ENCODE results near the gene RAD51C.

RAD51C gene

DNA sequence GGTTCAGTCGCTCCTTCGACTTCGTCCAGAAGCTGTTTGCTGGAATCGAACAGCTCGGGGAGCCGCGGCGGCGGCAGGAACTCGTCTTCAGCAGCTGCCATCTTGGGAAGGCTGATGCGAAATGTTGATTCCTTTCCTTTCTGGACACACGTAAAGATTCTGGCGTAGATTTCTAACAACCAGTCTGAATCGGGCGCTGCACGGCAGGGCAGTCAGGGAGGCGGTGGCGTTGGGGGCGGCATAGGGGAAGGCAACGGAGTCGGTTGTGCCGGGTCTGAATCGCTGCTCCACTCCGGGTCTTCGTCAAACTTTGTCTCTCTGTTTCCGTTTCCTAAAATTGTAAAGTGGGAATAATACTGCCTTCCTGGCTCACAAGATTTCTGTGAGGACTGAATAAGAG, 30.9 kb upstream of the RAD51C start:
- TF ChIP-seq, protein P1, sequence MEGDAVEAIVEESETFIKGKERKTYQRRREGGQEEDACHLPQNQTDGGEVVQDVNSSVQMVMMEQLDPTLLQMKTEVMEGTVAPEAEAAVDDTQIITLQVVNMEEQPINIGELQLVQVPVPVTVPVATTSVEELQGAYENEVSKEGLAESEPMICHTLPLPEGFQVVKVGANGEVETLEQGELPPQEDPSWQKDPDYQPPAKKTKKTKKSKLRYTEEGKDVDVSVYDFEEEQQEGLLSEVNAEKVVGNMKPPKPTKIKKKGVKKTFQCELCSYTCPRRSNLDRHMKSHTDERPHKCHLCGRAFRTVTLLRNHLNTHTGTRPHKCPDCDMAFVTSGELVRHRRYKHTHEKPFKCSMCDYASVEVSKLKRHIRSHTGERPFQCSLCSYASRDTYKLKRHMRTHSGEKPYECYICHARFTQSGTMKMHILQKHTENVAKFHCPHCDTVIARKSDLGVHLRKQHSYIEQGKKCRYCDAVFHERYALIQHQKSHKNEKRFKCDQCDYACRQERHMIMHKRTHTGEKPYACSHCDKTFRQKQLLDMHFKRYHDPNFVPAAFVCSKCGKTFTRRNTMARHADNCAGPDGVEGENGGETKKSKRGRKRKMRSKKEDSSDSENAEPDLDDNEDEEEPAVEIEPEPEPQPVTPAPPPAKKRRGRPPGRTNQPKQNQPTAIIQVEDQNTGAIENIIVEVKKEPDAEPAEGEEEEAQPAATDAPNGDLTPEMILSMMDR (IDR thresholded peaks at IDR 0.05; ENCODE audit: low read depth, low read length, missing control alignments) = no peak
- in situ Hi-C loops (cut with HindIII; ENCODE audit: low sequenced_read_pairs) = no loop called here
- H3K4me3 ChIP-seq (ENCODE audit: low read depth, low read length) = no peak overlapping the region
- DNase-seq (ENCODE audit: low read depth) = no peak

DNA sequence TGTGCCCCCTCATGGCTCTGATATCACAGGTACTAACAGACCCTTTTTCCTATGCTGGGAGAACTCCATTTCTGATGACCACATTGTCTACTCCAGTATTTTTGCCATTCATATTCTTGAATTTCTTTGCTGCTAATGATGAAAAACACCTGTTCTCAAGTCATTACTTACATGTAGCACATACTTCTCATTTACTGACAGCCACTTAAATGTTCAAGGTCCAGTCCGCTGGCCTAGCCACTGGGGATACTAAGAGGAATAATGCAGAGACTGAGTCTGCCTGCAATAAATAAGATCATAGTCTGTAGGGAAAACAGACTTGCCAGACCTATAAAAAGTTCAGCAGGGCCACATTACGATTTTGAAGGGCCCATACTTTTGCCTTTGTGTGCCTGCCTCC, 28.1 kb upstream of the RAD51C start:
- DNase-seq (ENCODE audit: low read depth) = no peak
- TF ChIP-seq, protein P1 (IDR thresholded peaks at IDR 0.05; ENCODE audit: low read depth, low read length, missing control alignments) = no peak
- in situ Hi-C loops (cut with HindIII; ENCODE audit: low sequenced_read_pairs) = no loop called here
- H3K4me3 ChIP-seq (ENCODE audit: low read depth, low read length) = no peak overlapping the region

DNA sequence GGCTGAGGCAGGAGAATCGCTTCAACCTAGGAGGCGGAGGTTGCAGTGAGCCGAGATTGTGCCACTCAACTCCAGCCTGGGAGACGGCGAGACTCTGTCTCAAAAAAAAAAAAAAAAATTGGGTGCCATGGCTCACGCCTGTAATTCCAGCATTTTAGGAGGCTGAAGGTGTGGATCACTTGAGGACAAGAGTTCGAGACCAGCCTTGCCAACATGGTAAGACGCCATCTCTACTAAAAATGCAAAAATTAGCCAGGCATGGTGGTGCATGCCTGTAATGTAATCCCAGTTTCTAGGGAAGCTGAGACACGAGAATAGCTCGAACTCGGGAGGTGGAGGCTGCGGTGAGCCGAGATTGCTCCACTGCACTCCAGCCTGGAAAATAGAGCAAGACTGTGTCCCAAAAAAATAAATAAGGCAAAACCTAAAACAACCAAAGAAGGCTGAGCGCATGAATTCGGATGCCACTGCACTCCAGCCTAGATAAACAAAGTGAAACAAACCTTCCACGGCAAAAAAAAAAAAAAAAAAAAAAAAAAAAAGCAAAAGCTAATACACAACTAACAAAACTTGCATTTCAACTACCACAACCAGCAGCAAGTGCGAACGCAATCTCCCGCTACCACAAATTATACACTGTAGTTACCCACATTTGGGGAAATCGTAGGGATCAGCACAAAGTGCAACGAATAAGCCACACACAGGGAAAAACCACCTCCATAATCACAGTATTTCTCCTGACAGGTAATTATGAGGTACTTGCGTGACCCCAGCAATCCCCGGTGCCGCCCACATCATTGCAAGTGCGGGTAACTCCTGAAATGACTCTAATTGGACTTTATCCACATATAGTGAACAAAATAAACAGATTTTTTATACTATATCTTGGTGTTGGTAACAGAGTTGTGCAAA, 26.2 kb upstream of the RAD51C start:
- H3K4me3 ChIP-seq (ENCODE audit: low read depth, low read length) = no peak overlapping the region
- TF ChIP-seq, protein P1 (IDR thresholded peaks at IDR 0.05; ENCODE audit: low read depth, low read length, missing control alignments) = no peak
- DNase-seq (ENCODE audit: low read depth) = no peak
- in situ Hi-C loops (cut with HindIII; ENCODE audit: low sequenced_read_pairs) = no loop called here

DNA sequence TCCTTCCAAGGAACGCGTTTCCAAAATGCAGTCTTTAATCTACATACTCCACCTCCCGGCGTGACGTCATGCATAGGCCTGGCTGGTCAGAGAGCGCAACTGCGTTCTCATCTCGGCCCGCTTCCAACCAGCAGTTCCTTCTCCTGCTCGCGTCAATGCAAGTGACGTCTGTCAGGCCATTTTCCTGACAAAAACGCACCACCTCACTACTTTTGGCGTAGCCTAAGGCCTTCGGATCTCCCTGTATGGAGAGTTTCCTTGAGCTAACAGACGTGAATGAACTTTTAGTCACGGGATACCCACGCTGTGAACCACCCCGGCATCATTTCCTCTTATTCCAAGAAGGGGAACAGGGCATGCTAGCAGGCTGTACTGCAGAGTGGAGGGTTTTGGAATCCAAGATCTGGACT, 25.5 kb upstream of the RAD51C start:
- TF ChIP-seq, protein P1 (IDR thresholded peaks at IDR 0.05; ENCODE audit: low read depth, low read length, missing control alignments) = no peak
- no peak overlapping the region for H3K4me3 ChIP-seq (ENCODE audit: low read depth, low read length)
- DNase-seq (ENCODE audit: low read depth) = no peak
- in situ Hi-C loops (cut with HindIII; ENCODE audit: low sequenced_read_pairs) = no loop called here

DNA sequence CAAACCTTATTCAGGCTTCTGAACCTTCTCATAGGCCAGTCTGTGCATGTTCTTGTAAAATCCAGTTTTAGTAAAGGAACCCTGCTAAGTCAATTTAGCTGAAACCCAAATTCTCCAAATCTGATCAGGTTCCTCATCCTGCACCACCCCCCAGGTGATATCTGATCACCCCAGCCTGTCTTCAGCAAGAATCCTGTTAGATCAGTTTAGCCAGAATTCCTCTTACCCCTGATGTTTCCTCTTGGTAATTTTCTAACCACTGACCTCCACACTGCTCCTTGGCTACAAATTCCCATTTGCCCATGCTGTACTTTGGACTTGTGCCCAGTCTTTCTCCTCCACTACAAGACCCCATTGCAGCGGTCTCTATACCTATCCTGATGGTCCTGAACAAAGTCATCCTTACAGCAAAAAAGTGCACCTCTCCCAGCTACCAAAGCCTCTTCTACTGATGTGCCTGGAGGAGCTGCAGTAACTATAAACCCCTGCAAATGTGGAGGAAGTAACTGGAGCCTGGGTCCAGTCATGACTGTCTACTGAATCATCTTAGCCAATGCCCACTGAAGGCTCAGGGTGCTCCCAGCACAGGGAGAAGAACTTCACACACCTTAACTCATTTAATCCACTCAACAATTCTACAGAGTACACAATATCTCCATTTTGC, 24.3 kb upstream of the RAD51C start:
- TF ChIP-seq, protein P1 (IDR thresholded peaks at IDR 0.05; ENCODE audit: low read depth, low read length, missing control alignments) = no peak
- no peak for DNase-seq (ENCODE audit: low read depth)
- no peak overlapping the region for H3K4me3 ChIP-seq (ENCODE audit: low read depth, low read length)
- in situ Hi-C loops (cut with HindIII; ENCODE audit: low sequenced_read_pairs) = no loop called here

DNA sequence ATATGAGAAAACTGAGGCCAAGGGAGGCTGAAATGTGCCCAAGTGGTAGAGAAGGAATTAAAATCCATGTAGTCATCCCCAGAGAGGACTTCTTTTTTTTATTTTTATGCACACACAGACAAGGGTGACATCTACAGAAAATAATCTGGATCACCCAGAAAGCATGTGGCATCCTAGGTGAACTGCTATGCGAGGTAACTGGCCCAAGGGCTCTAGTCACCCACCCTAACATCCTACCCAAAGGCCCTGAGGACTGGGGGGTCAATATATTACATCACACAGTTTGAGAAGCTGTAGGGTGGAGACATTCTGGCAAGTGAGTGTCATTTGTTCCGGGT, 23.8 kb upstream of the RAD51C start:
- no peak overlapping the region for H3K4me3 ChIP-seq (ENCODE audit: low read depth, low read length)
- no peak for DNase-seq (ENCODE audit: low read depth)
- TF ChIP-seq, protein P1 (IDR thresholded peaks at IDR 0.05; ENCODE audit: low read depth, low read length, missing control alignments) = no peak
- in situ Hi-C loops (cut with HindIII; ENCODE audit: low sequenced_read_pairs) = no loop called here

Measured in astrocyte of the cerebellum (primary cell).